22Rv1 (cell line): ENCODE results near the gene TBC1D25.
"Not testable (repeated sequence)": the region's sequence is repeated elsewhere in the genome, so short reads cannot be mapped to it uniquely, and the experiment has no call there.

ENCODE experiments used
- H3K27ac ChIP-seq: fragments of 450-650 bp; 2 replicates; pipeline ENCODE4 v1.5.1; 2017
- ZFX ChIP-seq: fragments of 450-650 bp; IDR thresholded peaks from 2 replicates; pipeline ENCODE4 v1.6.1; 2017; ENCODE audit warnings: antibody characterized with exemption, borderline replicate concordance
- TF ChIP-seq, protein P1 (sequence below): fragments of 450-650 bp; IDR thresholded peaks from 2 replicates; pipeline ENCODE4 v1.5.1; 2017; ENCODE audit warnings: mild to moderate bottlenecking

The TBC1D25 gene

DNA sequence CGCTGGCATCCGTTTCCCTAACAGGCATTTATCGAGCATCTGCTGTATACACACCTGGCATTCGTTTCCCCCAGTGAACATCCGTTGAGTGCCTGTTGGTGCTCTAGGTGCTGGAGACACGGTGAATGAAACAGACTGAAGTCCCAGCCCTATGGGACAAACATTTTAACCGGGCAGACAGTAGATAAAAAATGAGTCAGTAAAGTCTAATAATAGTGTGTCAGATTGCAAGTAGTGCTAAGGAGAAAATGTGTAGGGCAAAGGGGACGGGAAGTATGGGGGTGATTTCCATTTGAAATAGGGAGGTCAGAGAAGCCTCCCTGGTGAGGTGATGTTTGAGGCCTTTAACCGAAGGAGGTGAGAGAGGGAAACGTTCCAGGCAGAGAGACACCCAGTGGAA, 23.2 kb upstream of the TBC1D25 start:
- no peak overlapping the region for H3K27ac ChIP-seq
- TF ChIP-seq, protein P1, sequence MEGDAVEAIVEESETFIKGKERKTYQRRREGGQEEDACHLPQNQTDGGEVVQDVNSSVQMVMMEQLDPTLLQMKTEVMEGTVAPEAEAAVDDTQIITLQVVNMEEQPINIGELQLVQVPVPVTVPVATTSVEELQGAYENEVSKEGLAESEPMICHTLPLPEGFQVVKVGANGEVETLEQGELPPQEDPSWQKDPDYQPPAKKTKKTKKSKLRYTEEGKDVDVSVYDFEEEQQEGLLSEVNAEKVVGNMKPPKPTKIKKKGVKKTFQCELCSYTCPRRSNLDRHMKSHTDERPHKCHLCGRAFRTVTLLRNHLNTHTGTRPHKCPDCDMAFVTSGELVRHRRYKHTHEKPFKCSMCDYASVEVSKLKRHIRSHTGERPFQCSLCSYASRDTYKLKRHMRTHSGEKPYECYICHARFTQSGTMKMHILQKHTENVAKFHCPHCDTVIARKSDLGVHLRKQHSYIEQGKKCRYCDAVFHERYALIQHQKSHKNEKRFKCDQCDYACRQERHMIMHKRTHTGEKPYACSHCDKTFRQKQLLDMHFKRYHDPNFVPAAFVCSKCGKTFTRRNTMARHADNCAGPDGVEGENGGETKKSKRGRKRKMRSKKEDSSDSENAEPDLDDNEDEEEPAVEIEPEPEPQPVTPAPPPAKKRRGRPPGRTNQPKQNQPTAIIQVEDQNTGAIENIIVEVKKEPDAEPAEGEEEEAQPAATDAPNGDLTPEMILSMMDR = no peak
- TF ChIP-seq ZFX = no peak

DNA sequence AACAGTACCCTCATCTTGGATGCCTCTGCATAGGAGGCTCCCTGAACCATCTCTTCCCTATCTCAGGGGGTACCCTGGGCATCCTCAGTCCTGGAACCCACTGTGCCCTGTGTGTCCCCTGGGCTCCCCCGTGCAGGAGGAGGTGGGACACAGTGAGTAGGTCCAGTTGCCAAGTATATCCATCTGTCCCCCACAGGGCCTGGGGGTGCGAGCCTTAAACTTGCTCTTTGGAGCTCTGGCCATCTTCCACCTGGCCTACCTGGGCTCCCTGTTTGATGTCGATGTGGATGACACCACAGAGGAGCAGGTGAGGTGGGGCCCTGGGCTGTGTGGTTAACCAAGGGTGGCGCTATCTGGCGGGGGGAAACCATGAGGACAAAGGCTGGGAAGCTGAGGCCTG, 22.5 kb upstream of the TBC1D25 start:
- H3K27ac ChIP-seq = no peak overlapping the region
- TF ChIP-seq, protein P1 = no peak
- TF ChIP-seq ZFX = no peak

DNA sequence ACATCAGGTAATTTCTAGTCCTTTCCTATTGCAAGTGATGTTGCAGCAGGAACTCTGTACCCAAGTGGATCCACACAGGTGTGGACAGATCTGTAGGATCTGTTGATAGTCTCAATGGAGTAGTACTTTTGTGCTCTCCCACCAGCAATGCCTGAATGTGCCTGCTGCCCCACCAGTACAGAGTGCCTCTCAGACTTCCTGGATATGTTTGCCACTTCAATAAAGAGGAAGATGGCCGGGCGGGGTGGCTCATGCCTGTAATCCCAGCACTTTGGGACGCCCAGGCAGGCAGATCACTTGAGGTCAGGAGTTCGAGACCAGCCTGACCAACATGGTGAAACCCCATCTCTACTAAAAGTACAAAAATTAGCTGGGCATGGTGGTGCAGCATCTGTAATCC, 20.0 kb upstream of the TBC1D25 start:
- not testable (repeated sequence) for H3K27ac ChIP-seq

DNA sequence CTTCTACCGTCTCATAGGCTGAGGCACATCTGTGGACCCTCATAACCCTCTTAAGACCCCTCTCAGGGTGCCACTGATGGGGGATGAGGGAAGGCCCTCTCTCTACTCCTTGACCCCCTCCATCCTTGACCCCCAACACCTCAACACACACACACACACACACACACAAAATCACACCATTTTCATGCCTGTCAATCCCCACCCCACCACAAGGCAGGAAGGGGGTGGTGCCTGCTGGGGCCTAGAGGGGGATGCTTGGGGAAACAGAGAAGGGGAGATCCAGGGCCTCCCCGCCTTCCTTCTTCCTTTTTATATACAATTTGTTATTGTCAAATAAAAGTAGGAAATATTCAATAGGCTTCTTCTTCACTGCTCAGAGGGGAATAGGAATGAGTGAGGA, 19.1 kb upstream of the TBC1D25 start:
- H3K27ac ChIP-seq = peak overlapping the region; percentile 74; the same call in 1 of the 2 replicates
- TF ChIP-seq ZFX = no peak
- TF ChIP-seq, protein P1 = no peak

DNA sequence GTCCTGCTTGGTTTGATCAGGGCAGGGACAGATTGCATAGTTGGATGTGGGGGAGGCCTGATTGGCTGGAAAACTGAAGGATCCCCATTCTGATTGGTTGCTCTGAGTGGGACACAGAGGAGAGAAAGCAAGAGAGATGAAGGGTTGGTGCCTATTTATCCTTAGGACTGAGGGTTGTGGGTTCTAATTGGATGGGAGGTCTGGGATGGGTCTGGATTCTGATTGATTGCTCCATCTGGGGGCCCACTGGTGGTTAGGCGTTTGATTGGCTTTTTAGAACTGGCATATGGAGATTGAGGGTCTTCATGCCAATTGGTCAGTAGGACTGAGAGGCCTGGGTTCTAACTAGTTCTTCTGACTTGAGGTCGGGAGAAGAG, 18.6 kb upstream of the TBC1D25 start:
- H3K27ac ChIP-seq = peak overlapping the region; percentile 74
- TF ChIP-seq, protein P1 = no peak
- TF ChIP-seq ZFX = no peak

DNA sequence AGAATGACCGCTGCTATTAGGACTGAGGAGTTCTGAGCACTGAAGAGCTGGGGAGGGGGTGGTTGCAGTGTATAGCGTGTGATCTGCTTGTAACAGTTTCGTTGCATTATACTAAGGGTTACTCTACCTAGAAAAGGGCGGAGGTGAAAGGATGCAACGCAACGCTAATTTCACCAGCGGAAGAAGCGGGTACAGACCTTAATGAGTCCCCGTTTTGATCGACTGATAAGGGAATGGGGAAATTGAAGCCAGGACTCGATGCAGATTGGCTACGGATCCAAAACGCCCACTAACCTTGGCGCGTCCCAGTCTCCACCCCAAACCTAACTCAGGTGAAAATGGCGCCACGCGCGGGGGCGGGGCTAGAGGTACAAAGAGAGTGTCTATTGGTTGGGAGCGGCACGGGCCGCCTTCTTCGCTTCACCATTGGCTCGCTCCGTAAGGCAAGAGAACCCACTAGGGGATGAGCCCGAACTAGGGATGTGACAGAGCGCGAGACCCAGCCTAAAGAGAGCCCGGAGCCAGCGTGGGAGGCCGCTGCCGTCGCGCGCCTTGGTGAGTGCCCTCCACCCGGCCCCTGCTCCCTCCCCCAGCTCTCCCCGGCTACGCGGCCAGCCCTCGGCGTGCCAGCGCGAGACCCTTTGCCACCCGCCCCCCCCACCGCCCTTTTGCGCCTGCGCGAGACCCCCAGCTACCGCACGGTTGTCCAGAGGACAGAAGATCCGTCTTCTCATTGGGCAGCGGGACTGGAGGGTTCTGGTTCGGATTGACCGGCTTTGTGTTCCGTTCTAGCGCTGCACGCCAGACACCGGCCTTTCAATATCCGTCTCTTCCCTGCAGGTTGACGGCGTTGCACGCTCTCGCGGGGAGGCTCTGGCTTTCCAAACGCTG, 17.9 kb upstream of the TBC1D25 start, which contains the start of gene EBP:
EBP (plus strand) TSS at position 456 of the 891 bp plus-strand sequence. CDS start 1,964 bp downstream, outside the sequence.
- no peak for TF ChIP-seq ZFX
- TF ChIP-seq, protein P1 = no peak
- peak within 1 kb of the TSS; percentile 74 for H3K27ac ChIP-seq

DNA sequence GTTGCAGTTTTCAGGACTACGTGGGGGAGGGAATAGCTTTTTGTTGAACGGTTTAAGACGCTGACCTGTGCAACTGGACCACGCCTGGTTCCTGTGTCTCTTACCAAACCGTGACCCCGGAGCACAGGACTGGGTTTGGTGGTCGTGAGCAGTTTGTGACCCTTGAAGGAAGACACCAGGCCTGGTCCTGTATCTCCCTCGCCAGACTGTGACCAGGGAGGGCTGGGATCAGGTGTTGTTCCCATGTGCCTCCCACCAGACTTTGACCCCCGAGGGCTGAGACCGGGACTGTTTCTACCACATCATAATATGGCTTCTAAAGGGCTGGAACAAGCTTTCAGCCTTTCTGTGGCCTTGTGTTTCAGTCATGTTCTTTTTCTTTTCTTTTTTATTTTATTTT, 17.2 kb upstream of the TBC1D25 start:
- H3K27ac ChIP-seq = peak overlapping the region; percentile 74
- TF ChIP-seq, protein P1 = no peak
- no peak for TF ChIP-seq ZFX
